ENCODE data around the gene C11orf71.

C11orf71 gene

GRCh38 chr11:114353443-114353842 lies 46.9 kb downstream of the C11orf71 start:
- DNase-seq, result no peak

GRCh38 chr11:114350022-114350421 lies 50.3 kb downstream of the C11orf71 start:
- no peak for DNase-seq

All from Kasumi-1 (cell line).